Astrocyte of the hippocampus (primary cell): ENCODE data around the gene VASP.

Experiments
- DNase-seq: peaks from one replicate; pipeline ENCODE4 v3.0.0; 2011; ENCODE audit warnings: low read depth, low spot score

VASP gene

DNA sequence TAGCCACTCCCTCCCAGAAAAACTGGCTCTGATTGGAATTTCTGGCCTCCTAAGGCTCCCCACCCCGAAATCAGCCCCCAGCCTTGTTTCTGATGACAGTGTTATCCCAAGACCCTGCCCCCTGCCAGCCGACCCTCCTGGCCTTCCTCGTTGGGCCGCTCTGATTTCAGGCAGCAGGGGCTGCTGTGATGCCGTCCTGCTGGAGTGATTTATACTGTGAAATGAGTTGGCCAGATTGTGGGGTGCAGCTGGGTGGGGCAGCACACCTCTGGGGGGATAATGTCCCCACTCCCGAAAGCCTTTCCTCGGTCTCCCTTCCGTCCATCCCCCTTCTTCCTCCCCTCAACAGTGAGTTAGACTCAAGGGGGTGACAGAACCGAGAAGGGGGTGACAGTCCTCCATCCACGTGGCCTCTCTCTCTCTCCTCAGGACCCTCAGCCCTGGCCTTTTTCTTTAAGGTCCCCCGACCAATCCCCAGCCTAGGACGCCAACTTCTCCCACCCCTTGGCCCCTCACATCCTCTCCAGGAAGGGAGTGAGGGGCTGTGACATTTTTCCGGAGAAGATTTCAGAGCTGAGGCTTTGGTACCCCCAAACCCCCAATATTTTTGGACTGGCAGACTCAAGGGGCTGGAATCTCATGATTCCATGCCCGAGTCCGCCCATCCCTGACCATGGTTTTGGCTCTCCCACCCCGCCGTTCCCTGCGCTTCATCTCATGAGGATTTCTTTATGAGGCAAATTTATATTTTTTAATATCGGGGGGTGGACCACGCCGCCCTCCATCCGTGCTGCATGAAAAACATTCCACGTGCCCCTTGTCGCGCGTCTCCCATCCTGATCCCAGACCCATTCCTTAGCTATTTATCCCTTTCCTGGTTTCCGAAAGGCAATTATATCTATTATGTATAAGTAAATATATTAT is 33.3 kb upstream of the VASP start:
- DNase-seq = peak; percentile 34

DNA sequence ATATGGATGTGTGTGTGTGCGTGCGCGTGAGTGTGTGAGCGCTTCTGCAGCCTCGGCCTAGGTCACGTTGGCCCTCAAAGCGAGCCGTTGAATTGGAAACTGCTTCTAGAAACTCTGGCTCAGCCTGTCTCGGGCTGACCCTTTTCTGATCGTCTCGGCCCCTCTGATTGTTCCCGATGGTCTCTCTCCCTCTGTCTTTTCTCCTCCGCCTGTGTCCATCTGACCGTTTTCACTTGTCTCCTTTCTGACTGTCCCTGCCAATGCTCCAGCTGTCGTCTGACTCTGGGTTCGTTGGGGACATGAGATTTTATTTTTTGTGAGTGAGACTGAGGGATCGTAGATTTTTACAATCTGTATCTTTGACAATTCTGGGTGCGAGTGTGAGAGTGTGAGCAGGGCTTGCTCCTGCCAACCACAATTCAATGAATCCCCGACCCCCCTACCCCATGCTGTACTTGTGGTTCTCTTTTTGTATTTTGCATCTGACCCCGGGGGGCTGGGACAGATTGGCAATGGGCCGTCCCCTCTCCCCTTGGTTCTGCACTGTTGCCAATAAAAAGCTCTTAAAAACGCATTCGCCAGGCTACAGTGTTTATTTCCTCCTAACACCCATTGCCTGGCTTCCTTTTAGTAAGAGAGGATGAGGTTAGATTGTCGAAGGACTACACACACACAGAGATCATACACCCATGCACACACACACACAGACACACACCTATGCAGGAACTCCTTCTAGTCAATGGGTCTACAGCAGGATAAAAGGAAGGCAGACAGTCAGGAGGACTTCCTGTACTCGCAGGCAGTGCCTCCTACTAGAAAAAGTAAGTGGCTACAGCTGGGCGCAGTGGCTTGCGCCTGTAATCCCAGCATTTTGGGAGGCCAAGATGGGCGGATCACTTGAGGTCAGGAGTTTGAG is 32.4 kb upstream of the VASP start:
- DNase-seq = peak; percentile 45

DNA sequence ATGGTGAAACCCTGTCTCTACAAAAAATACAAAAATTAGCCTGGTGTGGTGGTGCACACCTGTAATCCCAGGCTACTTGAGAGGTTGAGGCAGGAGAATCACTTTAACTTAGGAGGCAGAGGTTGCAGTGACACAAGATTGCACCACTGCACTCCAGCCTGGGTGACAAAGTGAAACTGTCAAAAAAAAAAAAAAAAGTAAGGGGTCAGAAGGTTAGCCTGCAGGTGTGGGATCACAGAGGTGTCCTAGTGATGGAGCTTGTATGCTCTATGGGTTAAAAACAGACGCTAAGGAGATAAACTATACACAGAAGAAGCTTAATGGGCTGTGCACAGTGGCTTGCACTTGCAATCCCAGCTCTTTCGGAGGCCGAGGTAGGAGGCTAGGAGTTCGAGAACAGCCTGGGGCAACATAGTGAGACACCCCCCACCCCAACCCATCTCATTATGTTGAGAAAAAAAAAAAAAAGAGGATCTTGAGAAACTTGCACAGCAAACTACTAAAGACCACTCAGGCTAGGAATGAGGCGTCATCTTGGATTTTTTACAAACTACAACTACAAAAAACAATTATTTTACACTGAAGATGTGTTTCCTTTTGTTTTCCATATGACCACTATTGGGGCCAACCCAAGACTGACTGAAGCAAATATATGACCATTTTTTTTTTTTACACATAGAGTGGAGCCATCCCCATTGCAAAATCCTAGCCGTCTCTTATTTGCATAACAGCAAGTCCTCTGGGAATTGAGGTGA is 31.6 kb upstream of the VASP start:
- DNase-seq = peak; percentile 62

DNA sequence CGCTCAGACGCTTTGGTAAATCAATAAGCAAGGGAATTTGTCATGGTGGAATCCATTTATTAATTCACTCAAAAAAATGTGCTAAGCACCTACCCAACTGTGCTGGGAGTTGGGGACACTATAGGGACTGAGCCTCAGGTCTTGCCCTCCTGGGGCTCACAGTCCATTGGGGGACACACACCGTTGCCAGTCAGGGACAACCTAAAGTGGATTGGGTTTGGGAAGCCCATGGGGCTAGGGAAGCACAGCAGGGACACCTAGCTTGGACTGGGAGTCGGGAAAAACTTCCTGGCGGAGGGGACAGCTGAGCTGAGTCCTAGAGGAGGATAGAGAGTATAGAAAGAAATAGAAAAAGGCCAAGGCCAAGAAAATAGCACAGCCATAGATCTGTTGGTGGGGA is 31.0 kb upstream of the VASP start:
- peak; percentile 54 for DNase-seq

DNA sequence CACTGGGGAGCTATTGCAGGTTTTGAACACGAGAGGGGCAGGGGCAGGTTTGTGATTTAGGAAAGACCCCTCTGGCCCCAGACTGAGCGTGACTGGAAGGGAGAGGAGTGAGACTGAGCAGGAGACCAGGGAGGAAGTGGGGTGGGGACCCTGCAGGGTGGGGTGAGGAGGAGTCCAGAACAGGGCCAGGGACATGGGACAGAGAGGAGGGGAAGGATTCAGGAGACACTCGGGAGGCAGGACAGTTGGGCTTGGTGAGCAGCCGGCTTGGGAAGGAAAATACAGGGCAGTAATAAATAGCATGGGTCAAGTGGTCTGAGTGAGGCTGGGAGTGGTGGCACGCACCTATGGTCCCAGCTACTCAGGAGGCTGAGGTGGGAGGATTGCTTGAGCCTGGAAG is 30.1 kb upstream of the VASP start:
- DNase-seq = no peak

DNA sequence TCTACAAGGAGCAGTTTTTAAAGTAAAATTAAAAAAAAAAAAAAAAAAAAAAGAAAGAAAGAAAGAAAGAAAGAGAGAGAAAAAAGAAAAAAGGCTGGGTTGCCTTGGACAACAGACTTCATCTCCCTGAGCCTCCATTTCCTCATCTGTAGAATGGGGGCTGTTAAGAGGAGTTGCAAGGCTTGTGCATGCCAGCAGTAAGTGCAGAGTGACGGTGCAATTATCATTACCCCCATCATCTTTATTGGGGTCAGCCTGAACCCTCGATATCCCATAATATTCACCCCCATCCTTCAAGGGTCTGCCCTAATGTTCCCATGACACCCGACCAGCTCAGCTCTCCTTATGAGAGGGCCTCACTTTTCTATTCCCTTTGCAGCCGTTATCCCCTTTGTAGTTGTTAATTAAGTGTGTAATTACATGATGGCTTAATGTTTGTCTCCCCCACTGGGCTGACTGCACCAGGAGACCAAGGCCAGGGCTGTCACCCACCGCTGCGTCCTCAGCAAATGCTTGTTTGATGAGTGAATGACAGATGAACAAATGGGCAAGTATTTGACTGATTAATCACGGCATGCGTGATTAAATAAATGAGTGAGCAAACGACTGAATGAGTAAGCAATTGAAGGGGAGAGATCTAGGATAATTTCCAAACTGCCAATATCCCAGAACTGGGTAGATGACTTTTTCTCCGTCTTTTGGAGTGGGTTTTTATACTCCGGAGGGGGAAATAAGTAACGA is 29.4 kb upstream of the VASP start:
- no peak for DNase-seq

DNA sequence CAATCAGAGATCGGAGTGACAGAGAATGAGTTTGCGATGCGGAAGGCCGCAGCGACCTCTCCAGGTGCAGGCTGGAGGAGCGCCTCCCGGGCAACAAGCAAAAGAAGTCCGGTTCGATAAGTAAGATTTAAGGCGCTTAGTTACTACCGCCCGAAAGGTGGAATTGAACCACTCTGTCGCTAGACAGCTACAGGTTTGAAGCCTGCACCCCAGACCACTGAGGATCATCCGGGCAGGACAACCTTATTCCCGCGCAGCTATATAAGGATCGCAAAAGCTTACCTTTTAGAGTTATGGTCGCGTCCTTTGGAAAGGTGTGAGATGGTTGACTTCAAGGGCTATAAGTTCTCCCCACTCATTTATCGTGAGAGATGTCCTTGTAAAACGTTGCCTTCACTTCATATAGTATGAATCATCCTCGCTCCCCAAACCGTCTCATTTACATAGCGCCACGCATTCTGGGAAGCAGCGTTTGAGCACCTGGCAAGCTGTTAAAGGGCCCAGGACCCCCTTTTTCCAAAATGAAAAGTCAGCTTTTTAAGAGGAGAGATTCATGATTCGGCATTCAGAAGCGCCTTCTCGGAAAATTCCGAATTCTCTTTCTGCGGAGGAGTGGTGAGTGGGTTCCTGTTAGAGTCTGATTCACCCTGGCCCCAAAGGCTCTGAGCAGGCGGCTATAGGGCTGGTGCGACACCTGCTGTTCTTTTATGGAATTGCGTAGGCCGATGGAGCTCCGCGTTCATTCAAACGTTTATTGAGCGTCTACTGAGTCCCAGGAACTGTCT is 28.6 kb upstream of the VASP start:
- DNase-seq = peak; percentile 94

DNA sequence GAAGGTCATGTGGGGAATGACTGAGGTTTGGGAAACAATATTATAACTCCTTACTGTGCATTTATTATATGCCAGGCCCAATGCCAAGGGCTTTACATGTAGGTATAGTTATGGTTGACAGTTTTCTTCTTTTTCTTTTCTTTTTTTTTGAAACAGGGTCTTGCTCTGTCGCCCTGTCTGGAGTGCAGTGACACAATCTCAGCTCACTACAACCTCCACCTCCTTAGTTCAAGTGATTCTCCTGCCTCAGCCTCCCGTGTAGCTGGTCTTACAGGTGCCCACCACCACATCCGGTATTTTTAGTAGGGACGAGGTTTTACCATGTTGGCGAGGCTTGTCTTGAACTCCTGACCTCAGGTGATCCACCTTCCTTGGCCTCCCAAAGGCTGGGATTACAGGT is 24.2 kb upstream of the VASP start:
- no peak for DNase-seq

DNA sequence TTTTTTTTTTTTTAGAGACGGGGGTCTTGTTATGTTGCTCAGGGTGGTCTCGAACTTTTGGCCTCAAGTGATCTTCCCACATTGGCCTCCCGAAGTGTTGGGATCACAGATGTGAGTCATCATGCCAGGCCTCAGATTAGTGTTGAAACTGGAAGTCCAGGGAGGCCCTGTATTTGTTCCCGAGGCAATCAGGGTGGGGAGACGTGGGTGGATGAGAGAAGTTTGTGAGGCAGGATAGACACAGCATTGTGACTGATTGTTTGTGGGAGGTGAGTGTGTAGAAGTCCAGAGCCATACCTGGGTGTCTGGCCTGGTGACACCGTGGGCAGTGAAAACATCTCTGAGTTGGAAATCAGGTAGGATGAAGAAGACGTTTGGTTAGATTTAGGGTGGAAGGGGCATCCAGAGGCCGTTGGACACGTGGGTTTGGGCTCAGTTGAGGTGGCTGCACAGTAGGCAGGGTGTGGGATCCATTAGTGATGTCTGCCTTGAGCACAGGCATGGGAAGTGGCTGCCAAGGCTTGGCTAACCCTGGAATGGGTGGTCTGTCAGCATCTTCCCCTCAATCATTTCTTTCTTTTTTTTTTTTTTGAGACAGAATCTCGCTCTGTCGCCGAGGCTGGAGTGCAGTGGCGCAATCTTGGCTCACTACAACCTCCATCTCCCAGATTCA is 22.9 kb upstream of the VASP start:
- DNase-seq = no peak

DNA sequence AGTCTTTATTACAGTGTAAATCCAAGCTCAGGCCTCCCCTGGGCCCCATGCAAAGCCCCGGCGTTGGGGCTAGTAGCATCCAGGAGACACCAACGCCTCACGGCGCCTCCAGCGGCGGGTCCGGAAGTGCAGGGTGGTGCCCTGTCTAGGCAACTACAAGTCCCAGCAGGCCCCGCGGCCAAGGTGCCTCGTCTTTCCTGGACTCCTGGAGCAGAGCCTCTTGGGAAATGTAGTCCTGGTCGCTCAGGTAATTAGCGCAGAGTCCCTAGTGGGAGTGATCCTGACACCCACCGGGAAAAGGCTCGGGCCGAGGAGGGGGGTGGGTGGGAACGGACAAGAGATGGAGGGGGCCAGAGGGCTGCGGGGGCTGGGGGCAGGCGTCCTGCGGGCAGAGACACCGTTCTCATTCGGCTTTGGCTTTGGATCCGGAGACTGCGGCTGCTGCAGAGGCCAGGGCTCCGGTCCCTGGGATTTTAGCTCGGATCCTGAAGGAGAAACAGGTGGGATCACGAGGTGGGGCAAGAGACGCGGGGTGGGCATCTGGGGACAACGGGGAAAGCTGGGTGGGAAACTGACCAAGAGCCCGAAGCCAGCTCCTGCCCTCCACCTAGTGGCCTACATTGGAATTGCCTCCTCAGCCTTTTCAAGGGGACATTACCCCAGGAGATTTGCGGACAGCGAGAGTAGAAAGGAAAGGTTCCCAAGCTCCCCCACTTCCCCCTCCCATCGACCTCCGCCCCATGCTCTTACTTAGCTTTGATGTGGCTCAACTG is 21.8 kb upstream of the VASP start:
- DNase-seq = peak; percentile 98

DNA sequence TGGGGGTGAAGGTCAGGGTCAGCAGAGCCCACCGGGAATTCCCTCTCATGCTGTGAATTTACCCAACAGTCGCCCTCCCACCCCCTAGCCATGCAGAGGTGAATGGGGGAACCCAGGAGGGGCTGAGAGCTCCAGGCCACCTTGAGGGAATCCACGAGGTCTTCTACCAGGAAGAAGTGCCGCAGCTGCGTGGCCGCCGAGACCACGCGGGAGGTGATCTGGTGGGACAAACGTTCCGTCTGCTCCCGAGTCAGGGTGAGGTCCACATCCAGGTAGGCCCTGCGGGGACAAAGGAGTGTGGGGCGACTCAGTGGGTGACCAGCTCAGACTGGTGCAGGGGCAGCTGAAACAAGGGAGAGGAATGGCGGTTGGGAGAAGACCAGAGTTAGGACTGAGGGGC is 18.6 kb upstream of the VASP start:
- DNase-seq = no peak

DNA sequence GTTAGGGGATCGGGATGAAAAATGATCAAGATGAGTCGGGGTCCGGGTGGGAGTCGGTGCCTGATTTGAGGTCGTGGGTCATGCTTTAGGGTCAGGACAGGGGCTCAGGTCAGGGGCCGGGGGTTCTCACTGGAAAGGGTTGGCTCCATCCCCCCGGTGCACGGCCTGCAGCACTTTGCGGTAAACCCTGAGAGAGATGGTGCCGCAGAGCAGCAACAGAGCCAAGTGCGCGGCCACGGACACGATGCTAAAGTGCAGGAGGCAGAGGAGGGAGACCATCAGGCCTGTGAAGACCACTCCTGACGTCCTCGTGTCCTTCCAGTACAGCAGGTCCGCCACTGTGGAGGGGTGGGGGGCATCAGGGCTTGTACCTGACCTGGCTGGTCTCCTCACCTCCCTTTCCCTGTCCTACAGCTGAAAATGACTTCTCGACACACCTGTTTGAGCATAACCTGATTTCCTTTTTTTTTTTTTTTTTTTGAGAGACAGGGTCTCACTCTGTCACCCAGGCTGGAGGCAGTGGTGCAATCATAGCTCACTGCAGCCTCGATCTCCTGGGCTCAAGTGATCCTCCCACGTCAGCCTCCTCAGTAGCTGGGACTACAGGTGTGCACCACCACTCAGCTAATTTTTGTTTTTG is 17.9 kb upstream of the VASP start:
- DNase-seq = no peak

DNA sequence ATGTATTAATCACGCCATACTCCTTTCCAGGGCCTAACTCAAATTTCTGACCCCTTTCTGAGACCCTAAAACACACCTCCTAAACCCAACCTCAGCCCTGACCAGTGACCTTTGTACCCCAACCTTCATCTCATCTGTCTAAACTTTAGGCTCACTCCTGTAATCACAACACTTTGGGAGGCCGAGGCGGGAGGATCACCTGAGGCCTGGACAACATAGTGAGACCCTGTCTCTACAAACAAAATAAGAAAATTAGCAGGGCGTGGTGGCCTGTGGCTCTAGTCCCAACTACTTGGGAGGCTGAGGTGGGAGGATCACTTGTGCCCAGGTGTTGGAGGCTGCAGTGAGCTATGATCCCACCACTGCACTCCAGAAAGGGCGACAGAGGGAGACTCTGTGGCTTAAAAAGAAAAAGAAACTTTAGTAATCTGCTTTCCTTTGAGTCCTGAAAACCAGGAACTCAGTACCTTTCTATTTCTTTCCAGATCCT is 15.1 kb upstream of the VASP start:
- no peak for DNase-seq

DNA sequence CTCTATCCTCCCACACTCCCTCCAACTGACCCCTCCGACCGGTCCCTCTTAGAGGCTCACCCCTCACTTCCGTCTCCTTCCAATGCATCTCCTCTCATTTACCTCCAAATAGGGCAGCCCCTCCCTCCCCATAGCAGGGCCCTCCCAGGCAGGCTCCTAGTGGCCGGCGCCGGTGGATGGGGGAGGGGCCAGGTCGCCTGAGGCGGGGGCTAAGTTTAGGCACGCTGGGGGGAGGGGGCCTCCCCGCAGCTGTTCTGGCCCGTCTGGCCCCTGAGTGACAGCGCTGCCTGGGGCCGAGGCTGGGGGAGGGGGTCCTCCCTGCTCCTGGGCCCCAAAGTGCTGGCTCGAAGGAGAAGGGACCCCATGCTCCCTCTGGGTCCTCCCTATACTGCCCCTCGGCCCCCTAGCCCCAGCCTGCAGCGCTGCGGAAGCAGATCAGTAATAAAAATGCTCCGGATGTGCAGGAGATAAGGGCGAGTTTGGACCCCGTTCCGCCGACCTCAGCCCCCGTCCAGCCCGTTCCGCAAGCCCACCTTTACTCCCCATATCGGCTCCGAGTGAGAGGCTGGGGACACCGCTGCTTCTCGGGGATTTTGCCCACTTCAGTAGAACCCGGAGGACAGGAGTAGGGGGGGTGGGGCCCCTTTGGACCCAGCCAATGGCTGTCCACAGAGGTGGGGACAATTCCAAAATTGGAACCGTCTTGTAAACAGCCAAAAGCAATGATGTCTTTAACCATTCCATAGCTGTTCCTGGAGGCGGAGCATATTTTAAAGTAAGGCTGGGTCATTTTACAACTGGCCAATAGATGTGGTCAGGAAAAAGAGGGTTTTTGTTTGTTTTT is 14.4 kb upstream of the VASP start:
- DNase-seq = peak; percentile 70

DNA sequence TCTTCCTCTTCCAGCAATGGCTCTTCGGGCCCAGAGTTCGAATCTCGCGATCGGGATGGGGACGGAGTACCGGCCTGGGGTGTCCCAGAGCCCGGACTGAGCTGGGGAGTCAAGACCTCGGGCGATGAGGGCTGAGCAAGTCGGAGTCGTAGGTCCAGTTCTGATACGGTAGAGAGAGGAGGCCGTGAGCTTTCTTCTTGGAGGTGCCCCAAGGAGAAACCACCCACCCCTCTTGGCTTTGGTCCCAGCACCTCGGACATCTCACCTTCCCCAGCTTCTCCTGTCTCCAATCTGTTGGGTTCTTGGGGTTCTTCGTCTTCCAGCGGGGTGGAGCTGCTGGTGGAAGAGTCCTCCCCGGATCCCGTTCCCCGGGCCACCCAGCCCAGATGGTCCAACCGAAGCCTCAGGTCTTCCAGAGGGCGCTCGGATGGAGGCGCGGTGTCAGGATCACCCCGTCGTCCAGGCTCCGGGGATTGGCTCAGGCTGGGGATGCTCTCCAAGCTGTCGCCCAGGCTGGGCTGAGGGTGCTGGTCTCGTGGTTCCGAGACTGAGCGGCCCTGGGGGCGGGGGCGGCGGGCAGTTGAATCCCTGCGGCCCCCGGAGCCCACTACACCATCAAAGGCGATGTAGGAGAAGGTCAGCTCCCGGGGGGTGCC is 12.9 kb upstream of the VASP start:
- no peak for DNase-seq

DNA sequence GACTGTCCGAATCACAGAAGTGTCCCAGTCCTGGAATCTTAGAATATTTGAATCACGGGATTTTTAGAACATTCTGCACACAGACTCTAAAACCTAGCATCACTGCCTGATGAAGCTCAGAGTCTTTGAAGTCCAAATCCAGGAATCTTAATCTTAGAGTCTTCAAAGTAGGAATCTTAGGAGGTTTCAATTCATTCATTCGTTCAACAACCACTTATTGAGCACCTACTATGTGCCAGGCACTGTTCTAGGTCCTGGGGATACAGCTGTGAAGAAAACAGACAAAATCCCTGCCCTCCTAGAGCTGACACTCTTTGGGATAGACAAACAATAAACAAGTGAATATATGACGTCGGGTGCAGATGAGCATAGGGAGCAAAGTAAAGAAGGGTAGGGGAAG is 12.1 kb upstream of the VASP start:
- no peak for DNase-seq
